Measurements from ENCODE around the gene IDUA.

DNA sequence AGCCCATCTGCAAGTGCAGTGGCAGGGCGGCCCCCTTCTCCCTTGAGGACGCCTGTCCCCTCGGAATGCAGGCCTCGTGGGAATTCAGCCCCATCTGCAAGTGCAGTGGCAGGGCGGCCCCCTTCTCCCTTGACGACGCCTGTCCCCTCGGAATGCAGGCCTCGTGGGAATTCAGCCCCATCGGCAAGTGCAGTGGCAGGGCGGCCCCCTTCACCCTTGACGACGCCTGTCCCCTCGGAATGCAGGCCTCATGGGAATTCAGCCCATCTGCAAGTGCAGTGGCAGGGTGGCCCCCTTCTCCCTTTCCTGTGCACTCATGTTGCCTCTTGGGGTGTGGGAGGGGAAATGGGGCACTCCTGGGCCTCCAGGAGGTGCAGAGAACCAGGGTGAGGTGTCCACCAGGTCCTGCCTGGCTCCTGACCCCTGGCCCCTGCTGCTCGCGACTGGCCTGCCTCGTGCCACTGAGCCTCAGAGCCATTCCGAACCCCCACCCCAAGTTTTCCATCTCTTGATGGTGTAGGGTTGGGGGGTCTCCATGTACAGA, 13.1 kb downstream of the IDUA start:
- no peak for TF ChIP-seq CTCF (IDR thresholded peaks at IDR 0.05)
- no peak for TF ChIP-seq EZH2 (IDR thresholded peaks at IDR 0.05; ENCODE audit: borderline replicate concordance, insufficient read depth, low read depth, low read length, poor library complexity, severe bottlenecking)

Data from B cell (primary cell).